ENCODE measurements around the gene RAB25.

RAB25 gene

GRCh38 chr1:156102633-156103511 lies 41.9 kb downstream of the RAB25 start:
- TF ChIP-seq CTCF (IDR thresholded peaks at IDR 0.05; ENCODE audit: low read depth, low read length, missing control alignments), result no peak
- no peak for DNase-seq (ENCODE audit: low read depth)
- H3K4me3 ChIP-seq (ENCODE audit: low read depth, low read length), result no peak overlapping the region

GRCh38 chr1:156103521-156103947 lies 42.6 kb downstream of the RAB25 start:
- no peak for TF ChIP-seq CTCF (IDR thresholded peaks at IDR 0.05; ENCODE audit: low read depth, low read length, missing control alignments)
- H3K4me3 ChIP-seq (ENCODE audit: low read depth, low read length), result no peak overlapping the region
- DNase-seq (ENCODE audit: low read depth), result no peak

- no peak for TF ChIP-seq CTCF (IDR thresholded peaks at IDR 0.05; ENCODE audit: low read depth, low read length, missing control alignments)
- no peak for DNase-seq (ENCODE audit: low read depth)
- no peak overlapping the region for H3K4me3 ChIP-seq (ENCODE audit: low read depth, low read length)
Measured at GRCh38 chr1:156104065-156104810, 43.3 kb downstream of the RAB25 start.

GRCh38 chr1:156104861-156105832 lies 44.2 kb downstream of the RAB25 start:
- no peak for TF ChIP-seq CTCF (IDR thresholded peaks at IDR 0.05; ENCODE audit: low read depth, low read length, missing control alignments)
- peak overlapping the region; percentile 40; the same call in 1 of the 2 replicates for H3K4me3 ChIP-seq (ENCODE audit: low read depth, low read length)
- no peak for DNase-seq (ENCODE audit: low read depth)

- no peak for DNase-seq (ENCODE audit: low read depth)
- H3K4me3 ChIP-seq (ENCODE audit: low read depth, low read length), result peak overlapping the region; percentile 20; the same call in 1 of the 2 replicates
- TF ChIP-seq CTCF (IDR thresholded peaks at IDR 0.05; ENCODE audit: low read depth, low read length, missing control alignments), result no peak
Measured at GRCh38 chr1:156106624-156107488, 45.9 kb downstream of the RAB25 start.
